HG02571 (cell line): ENCODE measurements around the gene PLEKHM2.
A peak's percentile ranks its signal among the peaks of the same experiment; 100 is the strongest.

Source experiments
- ATAC-seq: cut with Tn5 transposase; IDR thresholded peaks from one replicate; pipeline ENCODE4 v1.9.1; 2021; ENCODE audit warnings: mild to moderate bottlenecking, moderate library complexity; ENCODE audit not compliant: unreplicated experiment

PLEKHM2 gene

GRCh38 chr1:15674386-15675159 lies 9.5 kb upstream of the PLEKHM2 start:
- no peak for ATAC-seq

GRCh38 chr1:15676010-15676409 lies 8.1 kb upstream of the PLEKHM2 start:
- no peak for ATAC-seq

- ATAC-seq, result no peak
Observed at GRCh38 chr1:15676688-15677661, 7.1 kb upstream of the PLEKHM2 start.

DNA sequence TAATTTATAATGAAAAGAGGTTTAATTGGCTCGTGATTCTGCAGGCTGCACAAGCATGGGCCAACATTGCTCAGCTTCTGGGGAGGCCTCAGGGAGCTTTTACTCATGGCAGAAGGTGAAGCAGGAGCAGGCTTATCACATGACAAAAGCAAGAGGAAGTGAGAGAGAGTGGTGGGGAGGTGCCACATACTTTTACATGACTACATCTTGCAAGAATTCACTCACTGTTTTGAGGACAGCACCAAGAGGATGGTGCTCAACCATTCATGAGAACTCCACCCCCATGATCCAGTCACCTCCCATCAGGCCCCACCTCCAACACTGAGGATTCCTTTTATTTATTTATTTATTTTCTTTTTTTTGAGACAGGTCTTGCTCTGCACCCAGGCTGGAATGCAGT lies 5.5 kb upstream of the PLEKHM2 start:
- ATAC-seq, result no peak

GRCh38 chr1:15680131-15680530 lies 4.0 kb upstream of the PLEKHM2 start:
- ATAC-seq, result no peak

GRCh38 chr1:15680561-15681348 lies 3.4 kb upstream of the PLEKHM2 start:
- no peak for ATAC-seq

GRCh38 chr1:15681349-15682292 lies 2.5 kb upstream of the PLEKHM2 start:
- ATAC-seq, result no peak

- ATAC-seq, result no peak
Observed at GRCh38 chr1:15682936-15683341, 1.2 kb upstream of the PLEKHM2 start.

- no peak for ATAC-seq
Observed at GRCh38 chr1:15683345-15684039, 628 bp upstream of the PLEKHM2 start.

DNA sequence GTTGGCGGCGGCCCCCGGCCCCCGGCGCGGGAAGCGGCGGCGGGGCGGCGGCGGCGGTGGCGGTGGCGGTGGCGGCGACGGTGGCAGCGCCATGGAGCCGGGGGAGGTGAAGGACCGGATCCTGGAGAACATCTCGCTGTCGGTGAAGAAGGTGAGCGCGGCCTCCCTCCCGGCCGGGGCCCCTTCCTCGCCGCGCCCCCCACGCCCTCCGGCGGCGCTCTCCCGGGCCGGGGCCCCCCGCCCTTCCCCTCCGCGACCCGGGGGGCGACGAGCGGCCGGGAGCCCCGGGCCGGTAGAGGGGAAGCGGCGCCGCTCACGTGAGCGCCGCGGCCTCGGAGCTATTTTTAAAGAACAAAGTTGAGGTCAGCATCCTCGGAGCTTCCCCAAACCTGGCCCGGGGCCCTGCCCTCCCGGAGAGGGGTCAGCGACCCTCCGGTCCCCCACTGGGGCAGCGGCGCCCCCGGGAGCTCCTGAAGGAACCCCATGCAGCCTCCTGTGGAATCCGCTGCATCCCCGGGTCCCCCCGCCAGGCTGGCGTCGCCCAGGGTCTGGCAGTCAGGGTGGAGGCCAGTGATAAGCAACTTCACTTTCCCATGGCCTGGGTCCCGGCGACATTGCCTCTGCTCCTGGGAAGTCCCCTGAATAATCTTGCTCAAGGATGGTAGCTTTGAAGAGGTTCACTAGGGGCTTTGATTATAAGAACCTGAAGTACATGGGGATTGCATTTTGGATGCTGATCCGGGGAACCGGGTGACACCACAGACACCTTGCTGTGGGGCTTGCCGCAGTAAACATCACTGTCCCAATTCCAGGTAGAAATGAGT lies 560 bp downstream of the PLEKHM2 start:
- ATAC-seq, result no peak

GRCh38 chr1:15685820-15686219 lies 1.7 kb downstream of the PLEKHM2 start:
- no peak for ATAC-seq

- no peak for ATAC-seq
Observed at GRCh38 chr1:15687446-15687845, 3.3 kb downstream of the PLEKHM2 start.

DNA sequence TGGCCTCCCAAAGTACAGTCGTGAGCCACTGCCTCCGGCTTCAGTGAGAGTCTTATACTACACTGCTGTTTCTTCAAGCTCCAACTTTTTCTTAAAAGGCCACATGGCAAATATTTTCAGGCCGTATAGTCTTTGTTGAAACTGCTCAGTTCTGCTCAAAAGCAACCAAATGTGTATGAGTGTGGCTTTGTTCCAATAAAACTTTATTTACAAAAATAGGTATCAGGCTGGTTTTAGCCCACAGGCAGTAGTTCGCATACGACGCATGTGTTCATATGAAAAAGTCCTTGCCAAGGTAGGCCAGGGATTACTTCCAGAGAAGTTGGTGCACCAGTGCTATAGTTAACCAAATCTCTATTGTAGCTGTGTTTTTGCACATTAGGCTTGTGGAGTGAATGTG lies 6.2 kb downstream of the PLEKHM2 start:
- ATAC-seq, result no peak

DNA sequence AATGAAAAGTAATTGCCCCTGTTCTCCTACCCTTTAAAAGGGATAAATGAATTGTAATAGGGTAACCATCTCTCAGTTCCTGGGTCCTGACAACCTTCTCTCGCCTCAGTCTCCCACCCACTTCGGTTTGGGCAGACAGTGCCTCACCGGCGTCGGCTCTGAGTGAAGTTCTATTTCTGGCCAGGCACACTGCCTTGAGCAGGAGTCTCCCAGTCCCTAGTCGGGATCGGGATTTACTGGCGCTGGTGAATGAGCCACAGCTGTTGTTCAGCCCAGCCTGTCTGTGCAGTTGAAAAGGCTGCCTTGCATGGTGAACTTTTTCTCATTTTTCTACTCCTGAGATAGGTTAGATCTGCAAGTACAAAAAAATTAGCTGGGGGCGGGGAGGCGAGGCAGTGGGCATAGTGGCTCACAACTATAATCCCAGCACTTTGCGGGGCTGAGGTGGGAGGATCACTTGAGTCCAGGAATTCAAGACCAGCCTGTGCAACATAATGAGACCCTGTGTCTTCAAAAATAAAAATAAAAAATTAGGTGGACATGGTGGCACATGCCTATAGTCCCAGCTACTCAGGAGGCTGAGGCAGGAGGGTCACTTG lies 7.4 kb downstream of the PLEKHM2 start:
- ATAC-seq, result no peak

DNA sequence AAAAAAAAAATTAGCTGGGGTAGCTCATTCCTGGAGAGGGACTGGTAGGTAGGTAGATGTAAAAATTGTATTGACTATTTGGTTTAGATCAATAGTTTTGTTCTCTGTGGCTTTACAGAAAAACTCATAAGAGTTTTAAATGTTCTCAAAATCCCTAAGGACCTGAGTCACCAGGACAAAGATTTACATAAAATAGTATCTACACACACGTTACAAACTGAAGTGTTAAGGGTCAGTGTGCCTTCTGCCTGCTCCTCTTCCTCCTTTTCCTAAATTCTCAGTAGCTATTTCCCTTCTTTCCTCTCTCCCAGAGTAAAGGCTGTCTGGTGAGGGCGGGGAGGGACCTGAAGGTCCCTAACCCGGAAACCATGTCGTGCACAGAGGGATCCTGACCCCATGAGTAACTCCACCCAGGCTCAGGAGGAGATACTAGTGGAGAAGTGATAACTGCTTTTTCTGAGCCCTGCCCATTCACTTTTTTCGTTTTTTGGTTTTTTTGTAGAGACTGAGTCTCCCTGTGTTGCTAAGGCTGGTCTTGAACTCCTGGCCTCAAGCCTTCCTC lies 8.1 kb downstream of the PLEKHM2 start:
- no peak for ATAC-seq

GRCh38 chr1:15693371-15693770 lies 9.3 kb downstream of the PLEKHM2 start:
- no peak for ATAC-seq

DNA sequence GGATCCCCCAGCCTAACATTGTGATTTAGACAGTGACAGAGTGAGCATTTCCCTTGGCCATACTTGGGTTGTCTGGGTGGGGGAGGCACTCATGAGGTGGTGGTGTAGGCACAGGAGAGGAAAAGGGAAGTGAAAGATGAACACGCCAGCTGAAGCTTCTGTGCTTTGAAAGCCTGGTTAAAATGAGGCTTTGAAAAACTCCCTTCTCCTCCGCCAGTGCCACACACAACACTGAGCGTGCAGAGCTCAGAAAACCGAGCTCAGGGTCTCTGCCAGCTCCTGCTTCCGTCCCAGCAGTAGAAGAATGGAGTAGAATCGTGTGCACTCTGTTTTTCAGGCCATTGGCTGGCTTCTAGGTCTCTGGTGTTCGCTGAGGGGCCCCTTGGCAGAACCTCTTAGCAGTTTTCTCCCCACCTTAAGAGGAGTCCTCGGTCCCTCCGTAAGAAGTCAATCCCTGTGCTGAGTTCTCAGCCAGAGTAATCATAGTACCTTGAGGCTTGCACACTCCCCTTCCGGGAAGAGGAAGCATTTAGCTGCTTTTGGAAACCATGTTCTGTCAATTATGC lies 12.9 kb downstream of the PLEKHM2 start:
- peak; percentile 93 for ATAC-seq

- no peak for ATAC-seq
Observed at GRCh38 chr1:15698201-15698600, 14.1 kb downstream of the PLEKHM2 start.
